AG09319 (cell line): ENCODE data around the gene C1QA.

ENCODE experiments used
- DNase-seq: peaks from one replicate; pipeline ENCODE4 v3.0.0-alpha.2; 2010; ENCODE audit warnings: low read depth; ENCODE audit errors: extremely low read depth
- TF ChIP-seq, protein P1 (sequence below): IDR thresholded peaks from 2 replicates; pipeline ENCODE4 v1.5.1; 2011; ENCODE audit warnings: low read depth, mild to moderate bottlenecking, inconsistent platforms, low read length, moderate library complexity

Gene C1QA

GRCh38 chr1:22595108-22595507 is 41.3 kb upstream of the C1QA start:
- no peak for DNase-seq
- TF ChIP-seq, protein P1, sequence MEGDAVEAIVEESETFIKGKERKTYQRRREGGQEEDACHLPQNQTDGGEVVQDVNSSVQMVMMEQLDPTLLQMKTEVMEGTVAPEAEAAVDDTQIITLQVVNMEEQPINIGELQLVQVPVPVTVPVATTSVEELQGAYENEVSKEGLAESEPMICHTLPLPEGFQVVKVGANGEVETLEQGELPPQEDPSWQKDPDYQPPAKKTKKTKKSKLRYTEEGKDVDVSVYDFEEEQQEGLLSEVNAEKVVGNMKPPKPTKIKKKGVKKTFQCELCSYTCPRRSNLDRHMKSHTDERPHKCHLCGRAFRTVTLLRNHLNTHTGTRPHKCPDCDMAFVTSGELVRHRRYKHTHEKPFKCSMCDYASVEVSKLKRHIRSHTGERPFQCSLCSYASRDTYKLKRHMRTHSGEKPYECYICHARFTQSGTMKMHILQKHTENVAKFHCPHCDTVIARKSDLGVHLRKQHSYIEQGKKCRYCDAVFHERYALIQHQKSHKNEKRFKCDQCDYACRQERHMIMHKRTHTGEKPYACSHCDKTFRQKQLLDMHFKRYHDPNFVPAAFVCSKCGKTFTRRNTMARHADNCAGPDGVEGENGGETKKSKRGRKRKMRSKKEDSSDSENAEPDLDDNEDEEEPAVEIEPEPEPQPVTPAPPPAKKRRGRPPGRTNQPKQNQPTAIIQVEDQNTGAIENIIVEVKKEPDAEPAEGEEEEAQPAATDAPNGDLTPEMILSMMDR: no peak

- no peak for DNase-seq
- TF ChIP-seq, protein P1: no peak
Measured at GRCh38 chr1:22597301-22597965, 39.0 kb upstream of the C1QA start.

GRCh38 chr1:22597996-22598395 is 38.4 kb upstream of the C1QA start:
- no peak for DNase-seq
- TF ChIP-seq, protein P1: no peak

DNA sequence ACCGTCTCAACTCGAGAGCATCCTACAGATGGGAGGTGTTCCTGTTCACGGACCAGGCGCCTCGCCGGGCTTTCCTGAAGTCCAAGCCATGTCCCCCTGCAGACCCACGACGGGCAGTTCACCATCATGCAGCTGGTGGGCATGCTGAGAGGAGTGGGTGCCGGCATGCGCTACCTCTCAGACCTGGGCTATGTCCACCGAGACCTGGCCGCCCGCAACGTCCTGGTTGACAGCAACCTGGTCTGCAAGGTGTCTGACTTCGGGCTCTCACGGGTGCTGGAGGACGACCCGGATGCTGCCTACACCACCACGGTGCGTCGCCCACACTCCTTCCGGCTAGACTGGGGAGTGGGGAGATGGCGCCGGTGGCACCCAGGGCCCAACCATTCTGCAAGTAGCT is 37.7 kb upstream of the C1QA start:
- no peak for DNase-seq
- TF ChIP-seq, protein P1: no peak

GRCh38 chr1:22600071-22600816 is 36.2 kb upstream of the C1QA start:
- no peak for DNase-seq
- TF ChIP-seq, protein P1: no peak

DNA sequence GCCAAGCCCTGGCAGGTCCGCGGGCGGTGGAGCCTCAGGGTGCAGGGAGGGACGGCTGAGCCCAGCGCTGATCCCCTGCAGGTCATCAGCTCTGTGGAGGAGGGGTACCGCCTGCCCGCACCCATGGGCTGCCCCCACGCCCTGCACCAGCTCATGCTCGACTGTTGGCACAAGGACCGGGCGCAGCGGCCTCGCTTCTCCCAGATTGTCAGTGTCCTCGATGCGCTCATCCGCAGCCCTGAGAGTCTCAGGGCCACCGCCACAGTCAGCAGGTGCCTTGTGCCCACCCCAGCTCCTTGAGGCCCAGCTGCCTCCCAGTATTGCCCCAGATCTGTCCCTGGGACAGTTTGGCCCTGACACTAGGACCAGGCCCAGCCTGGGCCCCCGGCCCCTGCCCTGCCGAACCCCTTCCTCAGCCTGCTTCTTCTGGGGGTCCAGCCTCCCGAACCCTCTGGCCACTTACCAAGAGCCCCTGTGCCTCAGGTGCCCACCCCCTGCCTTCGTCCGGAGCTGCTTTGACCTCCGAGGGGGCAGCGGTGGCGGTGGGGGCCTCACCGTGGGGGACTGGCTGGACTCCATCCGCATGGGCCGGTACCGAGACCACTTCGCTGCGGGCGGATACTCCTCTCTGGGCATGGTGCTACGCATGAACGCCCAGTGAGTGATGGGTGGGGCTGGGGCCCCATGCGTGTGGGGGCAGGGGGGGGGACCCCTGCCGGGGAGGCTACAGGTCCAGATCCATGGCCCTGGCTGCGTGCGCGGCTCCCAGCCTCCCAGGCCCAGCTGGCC is 35.4 kb upstream of the C1QA start:
- DNase-seq: no peak
- TF ChIP-seq, protein P1: no peak

DNA sequence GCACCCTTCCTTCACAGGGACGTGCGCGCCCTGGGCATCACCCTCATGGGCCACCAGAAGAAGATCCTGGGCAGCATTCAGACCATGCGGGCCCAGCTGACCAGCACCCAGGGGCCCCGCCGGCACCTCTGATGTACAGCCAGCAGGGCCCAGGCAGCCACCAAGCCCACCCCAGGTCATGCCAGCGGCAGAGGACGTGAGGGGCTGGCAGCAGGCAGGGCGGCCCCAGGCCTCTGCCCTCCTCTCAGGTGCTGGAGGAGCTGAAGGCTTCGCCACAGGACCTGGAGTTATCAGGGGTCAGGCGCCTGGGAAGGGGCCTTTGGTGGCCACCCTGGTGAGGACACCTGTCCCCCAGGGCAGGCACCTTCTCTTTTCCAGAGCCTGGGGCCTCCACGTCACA is 34.8 kb upstream of the C1QA start:
- no peak for DNase-seq
- TF ChIP-seq, protein P1: no peak
